HG03442 (cell line): Measurements from ENCODE around the gene KCNH4.

ENCODE experiments used
- ATAC-seq: cut with Tn5 transposase; IDR thresholded peaks from one replicate; pipeline ENCODE4 v1.9.1; 2021; ENCODE audit warnings: mild to moderate bottlenecking, moderate library complexity; ENCODE audit not compliant: unreplicated experiment

KCNH4 gene

DNA sequence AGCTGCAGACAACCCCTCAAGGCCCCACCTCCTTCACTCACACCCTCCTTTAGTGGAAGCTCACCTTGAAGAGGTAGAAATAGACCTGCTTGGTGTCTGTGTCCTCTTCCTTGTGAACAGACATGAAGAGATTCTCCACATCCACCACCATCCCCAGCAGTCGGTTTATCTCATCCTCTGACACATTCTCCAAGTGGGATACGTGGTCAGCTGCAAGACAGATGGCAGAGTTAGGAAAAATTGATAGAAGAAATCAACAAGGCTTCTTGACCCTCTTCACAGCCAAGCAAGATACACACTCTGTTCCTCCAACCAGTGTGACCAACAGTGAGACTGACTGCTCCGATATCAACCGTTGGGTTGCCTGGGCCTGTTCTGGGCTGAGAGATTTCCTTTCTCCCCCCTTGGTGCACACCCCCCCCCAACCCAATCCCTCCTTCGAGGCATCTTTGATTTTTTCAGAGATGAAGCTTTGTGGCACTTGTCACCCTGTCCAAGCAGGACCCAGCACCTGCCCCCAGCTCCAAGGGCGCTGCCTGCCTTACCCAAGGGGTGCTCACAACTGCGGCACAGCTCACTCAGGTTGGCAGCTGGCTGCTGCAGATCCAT lies 60.7 kb downstream of the KCNH4 start:
- ATAC-seq, result no peak

DNA sequence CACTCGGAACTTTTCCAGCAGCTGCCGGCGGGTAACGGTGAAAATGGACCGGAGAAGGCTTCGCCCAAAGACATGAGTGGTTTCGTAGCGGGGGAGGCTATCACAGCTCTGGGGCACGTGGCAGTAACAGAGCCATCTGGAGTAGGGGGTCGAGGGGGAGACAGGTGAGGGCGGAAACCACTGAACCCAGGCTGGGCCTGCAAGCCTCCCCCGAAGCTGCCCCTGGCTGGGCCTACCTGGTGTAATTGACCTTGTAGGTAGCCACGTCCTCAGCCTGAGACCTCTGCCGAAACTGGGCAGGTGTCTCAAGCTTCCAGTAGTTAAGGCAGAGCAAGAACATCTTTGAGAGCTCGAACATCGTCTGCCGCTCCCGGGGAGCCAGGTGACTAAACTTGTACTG lies 61.6 kb downstream of the KCNH4 start:
- ATAC-seq, result no peak

DNA sequence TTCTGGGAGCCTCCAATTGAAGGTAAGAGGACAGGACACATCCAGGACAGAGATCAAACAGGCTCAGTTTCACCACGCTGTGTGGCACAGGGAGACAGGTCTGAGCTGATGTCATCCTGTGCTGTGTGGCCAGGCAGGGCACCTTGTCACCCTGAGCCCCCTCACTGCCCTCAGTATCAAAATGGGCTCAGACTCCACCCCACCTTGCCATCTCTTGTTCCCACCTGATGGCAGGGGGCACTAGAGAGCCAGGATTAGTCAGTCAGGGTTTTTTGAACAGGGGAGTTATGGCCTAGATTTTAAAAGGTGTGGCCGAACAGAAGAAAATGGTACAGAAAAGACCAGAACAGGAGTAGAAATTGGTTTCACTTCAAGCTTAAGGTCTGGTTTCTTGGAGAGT lies 62.4 kb downstream of the KCNH4 start:
- ATAC-seq, result no peak

DNA sequence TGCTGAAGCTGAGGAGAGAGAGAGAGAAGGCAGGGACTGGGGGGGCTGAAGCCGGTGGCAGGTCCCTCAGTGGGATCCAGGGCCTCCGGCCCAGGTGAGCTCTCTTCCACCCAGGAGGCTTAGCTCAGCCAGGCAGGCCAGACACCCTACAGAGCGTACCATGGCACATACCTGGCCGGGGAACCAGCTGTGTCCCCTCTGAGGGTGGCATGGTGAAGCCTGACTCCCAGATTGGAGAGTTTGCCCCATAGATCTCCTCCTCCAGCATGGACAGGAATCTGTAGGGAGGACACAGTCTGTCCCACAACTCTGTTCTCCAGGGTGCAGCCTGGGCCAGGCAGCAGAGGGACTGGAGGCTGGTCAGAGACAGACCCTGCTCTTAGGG lies 62.8 kb downstream of the KCNH4 start:
- ATAC-seq, result no peak

DNA sequence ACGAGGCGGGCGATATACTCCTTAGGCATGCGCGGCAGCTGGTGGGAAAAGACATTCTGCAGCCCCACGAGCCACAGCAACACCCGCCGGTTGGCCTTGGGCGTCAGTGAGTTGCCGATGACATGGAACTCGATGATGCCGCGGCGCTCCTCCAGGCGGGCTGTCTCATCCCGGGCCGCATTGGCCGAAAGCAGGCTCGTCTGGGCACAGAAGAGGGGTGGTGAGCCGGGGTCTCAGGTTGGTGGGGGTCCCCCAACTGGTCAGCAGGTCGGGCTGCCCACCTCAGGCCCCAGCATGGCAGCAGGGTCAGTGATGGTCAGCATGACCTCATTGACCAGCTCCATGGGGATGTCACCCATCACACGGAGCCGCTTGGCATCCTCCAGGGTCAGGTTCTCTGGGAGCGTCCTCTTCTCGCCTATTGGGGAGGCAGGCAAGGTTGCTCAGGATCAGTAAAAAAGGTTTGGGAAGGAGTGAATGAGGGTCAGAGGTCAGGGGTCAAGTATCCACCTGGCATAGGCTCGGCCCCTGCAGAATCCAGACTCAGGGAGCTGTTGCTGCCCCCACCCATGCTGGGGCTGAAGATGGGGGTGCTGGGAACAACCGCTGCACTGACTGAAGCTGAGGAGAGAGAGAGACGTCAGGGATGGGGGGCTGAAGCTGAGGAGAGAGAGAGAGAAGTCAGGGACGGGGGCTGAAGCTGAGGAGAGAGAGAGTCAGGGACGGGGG lies 63.4 kb downstream of the KCNH4 start:
- ATAC-seq, result no peak

DNA sequence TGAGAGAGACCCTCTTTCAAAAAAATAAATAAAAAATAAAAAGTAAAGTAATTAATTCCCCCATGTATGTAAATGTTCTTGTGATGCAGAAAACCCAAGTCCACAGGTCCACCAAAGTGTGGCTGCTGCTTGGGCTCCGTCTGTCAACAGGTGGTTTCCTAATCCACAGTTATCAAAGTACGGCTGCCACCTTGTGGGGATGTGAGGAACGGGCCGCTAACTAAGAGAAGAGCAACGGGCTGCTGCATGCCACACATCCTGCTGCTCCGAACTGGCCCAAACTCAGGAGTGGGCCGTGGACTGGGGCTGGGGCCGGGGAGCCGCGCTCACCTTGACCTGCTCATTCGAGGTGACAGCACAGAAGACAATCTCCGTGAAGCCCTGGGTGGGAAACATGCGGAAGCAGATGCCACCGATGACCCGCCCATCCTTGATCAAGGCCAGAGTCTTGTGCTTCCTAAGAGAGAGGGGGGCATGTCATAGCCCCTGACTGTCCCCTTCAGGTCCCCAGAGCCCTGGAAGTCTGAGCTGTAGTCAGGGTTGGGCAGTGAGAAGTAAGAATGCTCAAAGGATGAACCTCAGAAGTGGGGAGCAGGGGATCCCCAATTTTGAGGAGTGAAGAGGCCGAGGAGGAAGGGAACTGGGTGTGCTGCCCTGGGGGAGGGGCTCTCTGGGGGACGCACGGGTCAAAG lies 64.1 kb downstream of the KCNH4 start:
- ATAC-seq, result no peak

DNA sequence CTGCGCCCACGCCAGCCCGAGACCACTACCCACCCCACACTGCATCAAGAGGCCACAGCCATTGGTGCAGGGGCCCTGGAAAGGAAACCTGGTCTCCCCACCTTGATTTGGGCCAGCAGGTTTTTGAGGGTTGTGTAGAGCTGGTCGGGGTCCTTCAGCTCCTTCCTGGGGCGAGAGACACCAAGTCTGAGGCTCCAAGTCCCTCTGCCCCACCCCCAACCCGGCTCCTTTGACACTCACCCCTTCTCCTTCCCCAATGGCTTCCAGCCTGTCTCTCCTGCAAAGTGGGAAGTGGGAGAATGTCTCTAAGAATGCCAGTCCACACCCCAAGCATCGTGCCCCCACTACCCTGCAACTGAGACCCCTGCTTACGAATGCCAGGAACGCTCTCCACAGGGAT lies 66.8 kb downstream of the KCNH4 start:
- ATAC-seq, result no peak

DNA sequence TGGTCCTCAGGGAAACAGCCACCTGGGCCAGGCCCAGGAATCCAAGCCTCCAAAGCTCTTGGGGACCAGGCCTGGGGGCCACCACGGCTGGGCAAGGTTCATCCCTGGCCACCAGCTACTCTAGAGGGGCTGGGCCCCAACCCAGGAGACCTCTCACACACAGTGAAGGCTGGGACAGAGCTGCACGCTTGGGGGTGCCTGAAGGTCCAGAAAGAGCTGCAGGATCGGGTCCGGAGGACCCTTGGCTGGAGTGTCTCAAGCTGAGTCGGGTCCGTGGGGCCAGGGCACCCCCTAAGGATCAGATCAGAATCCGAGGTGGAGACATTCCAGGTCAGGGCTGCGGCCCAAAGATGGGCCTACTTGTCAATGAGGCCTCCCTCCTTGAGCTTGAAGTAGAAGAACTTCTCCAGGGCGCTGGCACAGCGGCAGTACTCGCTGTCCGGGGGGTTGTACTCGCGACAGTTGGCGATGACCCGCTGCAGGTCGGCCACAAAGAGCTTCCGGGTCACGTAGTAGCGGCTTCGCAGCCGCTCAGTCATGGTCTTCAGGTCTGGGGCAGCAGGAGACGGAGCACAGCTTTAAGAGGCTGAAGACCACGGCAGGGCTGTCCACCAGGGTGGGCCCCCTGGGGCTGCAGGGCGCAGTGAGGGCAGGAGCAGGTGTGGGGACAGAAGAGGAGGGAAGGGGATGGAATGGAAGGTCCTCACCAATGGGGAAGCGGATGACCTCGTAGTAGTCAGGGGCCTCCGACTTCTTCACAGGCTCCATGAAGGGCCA lies 67.5 kb downstream of the KCNH4 start:
- no peak for ATAC-seq

DNA sequence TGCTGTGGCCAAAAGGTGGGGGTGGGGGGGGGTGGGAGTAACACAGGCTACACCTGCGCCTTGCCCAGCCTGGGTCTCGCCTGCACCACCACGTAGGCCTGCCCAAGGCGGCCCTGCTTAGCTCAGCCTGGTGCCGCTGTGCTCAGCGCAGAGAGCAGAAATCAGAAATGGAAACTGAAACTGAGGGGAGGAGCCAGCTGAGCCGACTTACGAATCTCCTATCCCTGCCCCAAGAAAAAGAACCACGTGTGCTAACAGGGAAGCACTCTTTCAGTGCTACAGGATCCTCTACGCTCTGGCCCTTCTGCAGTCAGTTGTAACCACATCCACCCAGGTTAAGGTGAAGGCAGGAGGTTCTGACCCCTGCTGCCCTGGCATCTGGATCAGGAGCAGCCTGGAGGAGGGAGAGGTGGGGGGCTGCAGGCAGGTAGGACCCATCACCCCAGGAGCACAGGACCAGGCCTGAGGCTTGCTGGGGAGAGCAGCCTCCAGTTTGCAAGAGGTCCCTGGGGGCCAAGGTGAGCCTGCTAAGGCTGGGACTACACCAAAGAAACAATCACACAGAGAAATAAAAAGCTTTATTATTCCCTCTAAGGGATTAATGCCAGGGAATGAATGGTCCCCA lies 68.3 kb downstream of the KCNH4 start, which contains the start of gene DHX58:
Gene DHX58, minus strand, starts transcription at position 163 of the 625 bp plus-strand sequence. CDS start 822 bp downstream, outside the sequence.
- ATAC-seq, result peak; percentile 65

DNA sequence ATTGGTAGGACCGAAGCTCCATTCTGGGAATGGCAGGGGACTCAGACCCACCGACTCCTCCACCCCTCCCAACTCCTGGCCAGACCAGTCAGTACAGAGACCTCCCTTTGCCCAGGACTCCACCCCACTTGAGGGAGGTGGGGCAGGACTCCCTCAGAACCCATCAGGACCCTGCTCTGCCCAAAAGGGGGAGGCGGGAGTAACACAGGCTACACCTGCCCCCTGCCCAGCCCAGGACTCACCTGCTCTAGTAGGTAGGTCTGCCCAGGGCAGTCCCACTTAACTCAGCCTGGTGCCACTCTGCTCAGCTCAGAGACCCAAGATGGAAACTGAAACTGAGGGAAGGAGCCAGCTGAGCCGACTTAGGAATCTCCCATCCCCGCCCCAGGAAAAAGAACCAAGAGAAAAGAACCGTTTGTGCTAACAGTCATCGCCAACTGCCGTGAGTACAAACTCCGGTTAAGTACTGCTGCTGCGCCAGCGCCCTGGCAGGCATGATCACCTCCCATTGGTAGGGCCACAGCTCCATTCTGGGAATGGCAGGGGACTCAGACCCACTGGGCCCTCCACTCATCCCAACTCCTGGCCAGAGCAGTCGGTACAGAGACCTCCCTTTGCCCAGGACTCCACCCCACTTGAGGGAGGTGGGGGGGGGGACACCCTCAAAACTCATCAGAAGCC lies 68.9 kb downstream of the KCNH4 start:
- no peak for ATAC-seq

DNA sequence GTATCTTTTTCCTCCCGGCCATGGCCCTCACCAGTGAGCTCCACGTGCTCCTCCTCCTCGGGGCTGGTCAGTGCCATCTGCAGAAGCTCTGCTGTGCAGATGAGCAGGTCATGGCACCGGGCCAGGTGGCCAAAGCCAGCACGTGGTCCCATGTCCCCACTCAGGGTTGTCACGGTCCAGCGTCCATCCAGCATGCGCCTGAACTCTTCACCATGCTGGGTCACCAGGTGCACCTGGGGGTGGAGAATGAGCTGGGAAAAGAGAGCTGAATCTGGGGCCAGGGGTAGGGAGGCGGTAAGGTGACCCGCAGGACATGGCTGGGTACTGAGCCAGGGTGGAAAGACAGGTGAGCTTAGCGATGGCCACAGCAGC lies 69.7 kb downstream of the KCNH4 start:
- ATAC-seq, result no peak

DNA sequence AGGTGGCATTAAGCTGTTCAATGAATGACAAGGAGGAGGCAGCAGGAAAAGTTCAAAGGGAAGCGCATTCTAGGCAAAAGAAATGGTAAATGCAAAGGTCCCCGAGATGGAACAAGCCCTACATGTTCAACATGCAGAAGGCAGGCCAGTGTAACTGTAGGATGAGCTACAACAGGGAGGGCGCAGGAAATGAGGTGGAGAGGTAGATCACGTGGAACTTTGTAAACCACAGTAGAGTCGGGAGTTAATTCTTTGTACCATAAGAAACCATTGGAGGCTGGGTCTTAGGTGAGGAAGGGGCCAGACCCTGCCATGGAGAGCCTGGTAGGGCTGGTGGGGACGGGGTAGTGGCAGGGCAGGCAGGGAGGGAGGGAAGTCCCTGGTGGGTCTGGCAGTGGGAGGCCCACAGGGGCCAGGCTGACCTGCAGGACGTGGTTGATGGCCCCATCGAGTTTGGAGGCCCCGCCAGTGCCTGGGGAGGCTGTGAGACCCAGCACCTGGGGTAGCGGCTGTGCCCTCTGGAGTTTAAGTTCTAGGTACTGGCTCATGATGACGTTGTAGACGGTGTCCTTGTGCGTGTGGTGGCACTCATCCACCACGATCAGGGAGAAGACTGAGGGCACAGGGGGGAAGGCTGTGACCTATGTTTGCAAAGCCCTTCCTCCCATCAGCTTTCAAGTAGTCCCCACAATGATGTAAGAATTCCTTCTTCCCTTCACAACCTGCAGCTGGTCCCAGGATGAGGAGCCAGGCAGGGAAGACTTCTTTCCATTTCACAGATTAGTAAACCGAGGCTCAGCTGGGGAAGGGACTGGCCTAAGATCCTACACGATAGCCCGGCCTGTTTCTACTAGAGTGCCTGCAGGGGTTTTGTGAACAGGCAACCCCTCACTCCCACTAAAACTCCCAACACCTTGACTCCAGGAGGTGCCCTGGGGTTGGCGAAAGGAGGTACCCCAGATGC lies 70.4 kb downstream of the KCNH4 start:
- ATAC-seq, result no peak

DNA sequence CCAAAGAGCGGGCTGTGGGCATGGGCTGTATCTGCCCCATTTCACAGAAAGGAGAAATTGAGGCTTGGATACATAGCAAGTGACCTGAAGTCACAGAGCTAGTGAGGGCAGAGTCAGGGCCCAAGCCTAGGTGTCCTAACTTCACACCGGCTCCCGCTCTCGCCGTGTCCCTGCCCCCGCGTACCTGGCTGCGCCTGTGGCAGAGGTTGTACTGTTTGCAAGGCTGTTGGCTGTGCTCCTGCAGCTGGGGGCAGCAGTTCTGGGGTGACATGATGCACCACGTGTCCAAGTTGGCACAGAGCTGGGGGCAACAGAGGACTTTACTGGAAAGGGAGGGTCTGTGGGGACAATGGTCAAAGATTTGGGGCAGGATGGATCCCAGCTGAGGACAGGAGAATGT lies 71.9 kb downstream of the KCNH4 start:
- no peak for ATAC-seq

DNA sequence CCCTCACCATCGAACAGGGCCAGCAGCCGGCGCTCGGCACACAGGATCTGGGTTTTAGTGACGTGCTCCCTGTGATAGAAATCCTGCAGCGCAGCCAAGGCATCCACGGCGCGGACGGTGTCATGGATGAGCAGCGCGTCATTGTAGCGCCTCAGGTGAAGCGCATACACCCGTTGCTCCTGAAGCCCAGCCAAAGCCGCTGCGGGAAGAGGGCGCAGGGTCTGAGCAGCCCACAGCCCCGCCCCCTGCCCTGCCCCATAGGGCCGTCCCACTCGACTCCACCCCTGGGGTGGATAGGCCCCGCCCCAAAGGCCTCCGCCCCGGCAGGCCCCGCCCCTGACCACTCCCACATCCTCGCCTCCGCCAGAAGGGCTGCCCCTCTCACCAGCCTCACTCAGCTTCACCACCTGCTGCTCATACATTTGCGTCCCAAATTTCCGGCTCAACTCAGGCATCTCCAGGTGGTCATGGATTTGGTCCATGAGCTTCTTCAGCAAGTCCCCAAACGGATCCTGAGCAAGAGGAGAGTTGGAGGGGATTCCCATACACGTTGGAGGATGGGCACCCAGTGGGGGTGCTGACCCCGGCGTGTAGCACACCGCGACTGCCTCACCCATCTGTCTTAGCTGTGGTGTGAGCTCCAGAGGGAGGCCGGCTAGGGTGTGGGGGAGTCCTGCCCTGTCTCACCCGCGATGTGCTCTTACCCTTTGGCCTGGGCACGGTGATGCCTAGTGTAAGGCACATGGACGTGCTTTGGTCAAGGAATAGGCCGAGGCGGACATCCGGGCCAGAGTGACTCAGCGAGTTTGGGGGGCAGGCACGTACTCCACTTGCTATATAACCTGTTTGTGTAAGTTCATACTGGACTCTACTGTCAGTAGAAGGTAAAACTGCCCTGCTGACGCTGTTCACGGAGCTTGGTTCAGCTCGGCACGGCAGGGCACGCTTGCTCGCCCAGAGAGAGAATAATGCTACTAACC lies 73.1 kb downstream of the KCNH4 start:
- peak; percentile 66 for ATAC-seq

DNA sequence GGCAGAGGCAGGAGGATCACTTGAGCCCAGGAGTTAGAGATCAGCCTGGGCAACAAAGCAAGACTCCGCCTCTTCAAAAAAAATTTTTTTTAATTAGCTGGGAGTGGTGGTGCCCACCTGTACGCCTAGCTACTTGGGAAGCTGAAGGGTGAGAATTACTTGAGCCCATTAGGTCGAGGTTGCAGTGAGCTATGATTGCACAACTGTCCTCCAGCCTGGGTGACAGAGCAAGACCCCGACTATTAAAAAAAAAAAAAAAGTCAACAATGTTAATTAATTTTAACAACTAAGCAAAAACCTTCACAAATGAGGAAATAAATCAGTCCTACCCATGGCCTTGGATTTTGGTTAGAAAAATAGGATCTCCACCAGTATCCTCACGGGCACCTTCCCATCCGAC lies 73.8 kb downstream of the KCNH4 start:
- ATAC-seq, result no peak
